ENCODE data around the gene ZIC5. TPM values are rescaled to one million over a fixed set of nuclear protein-coding genes. Genes with fewer than 3 reads are reported as not detected.

The ZIC5 gene
- total and polyA plus RNA-seq, 9 of the 15 experiments (the other 6 are each of a cell fraction or from before 2014, with no cell fraction given): 0.57 to 2.0 (median 1.1) TPM

GRCh38 chr13:99969453-99969918, 2.1 kb downstream of the ZIC5 start:
- H3K9ac ChIP-seq (ENCODE audit: insufficient read depth in 1 of 2, low read depth in 2 of 2, low read length in 2 of 2): peak overlapping the region; percentile 71 to 99; a peak in 3 of 4 replicates
- in situ Hi-C loops (cut with MboI) (no loop called here), intact Hi-C loops (cut with micrococcal nuclease) (no loop called here)
- FAIRE-seq: no peak
- peak overlapping the region; percentile 94 for H2AFZ ChIP-seq (ENCODE audit: low read depth, low read length)
- peak overlapping the region; percentile 84; the same call in 1 of the 3 replicates for H3K27ac ChIP-seq (ENCODE audit: extremely low read depth, low read depth, low read length)
- H3K27me3 ChIP-seq (ENCODE audit: control insufficient read depth in 2 of 2, insufficient read depth in 2 of 2, low read length in 2 of 2): no peaks in the 10 kb centered on the region
- peaks cover 0 to 40% of the 10 kb centered on the region in 2 experiments; a peak in 3 of 5 replicates for H3K4me1 ChIP-seq (replicated peaks in 1 of 2; ENCODE audit: control insufficient read depth in 2 of 2, insufficient read depth in 2 of 2, low read length in 2 of 2)
- DNase-seq (ENCODE audit: extremely low read depth in 1 of 4, low spot score in 3 of 4): peak in 3 of 4 experiments; percentile 12 to 46 (median 20)
- no peaks in the 10 kb centered on the region for H4K20me1 ChIP-seq (replicated peaks; ENCODE audit: control insufficient read depth, insufficient read depth, low read length)
- peak overlapping the region; percentile 84 for H3K4me2 ChIP-seq (ENCODE audit: insufficient read depth, low read length)
- no peaks in the 10 kb centered on the region for H3K9me1 ChIP-seq (ENCODE audit: control insufficient read depth, insufficient read depth, low read length)
- WGBS (ENCODE audit: insufficient coverage, low coverage, missing lambda C conversion rate): 56% methylated on average over 6 of the region's 52 CpGs
- ATAC-seq: peak; percentile 42
- H3K4me3 ChIP-seq: peak overlapping the region; percentile 56
- H3K36me3 ChIP-seq (ENCODE audit: control insufficient read depth, insufficient read depth, low read length): peaks cover 12% of the 10 kb centered on the region; the same call in 1 of the 3 replicates
- CTCF ChIA-PET (ENCODE audit: low intra/inter-chr PET ratio): no interaction called here
- POLR2A ChIA-PET: interaction anchor here (0.7 to 2.7 kb wide), 2 partner anchors 11 to 39 kb away, joined by 3 to 14 read pairs; partner anchors contain the start of gene ZIC2
- H3K79me2 ChIP-seq (ENCODE audit: control insufficient read depth, insufficient read depth, low read length): peaks cover 14% of the 10 kb centered on the region; the same call in 2 of the 3 replicates
- no TSS peak for BruUV-seq (replicated peaks)
- no peaks in the 10 kb centered on the region for H3K9me3 ChIP-seq (replicated peaks; ENCODE audit: control insufficient read depth, insufficient read depth, low read depth, low read length)
- no peak for TF ChIP-seq ZNF318 (IDR thresholded peaks at IDR 0.05; ENCODE audit: borderline replicate concordance in 1 of 2, low read depth in 1 of 2)
- TF ChIP-seq ATF2 (CRISPR knock-in tag; IDR thresholded peaks at IDR 0.05): no peak
- 0 out of 2 replicates have a peak, but pooled peaks have one; percentile 6 for TF ChIP-seq ZFX (CRISPR knock-in tag; IDR thresholded peaks at IDR 0.05)
- TF ChIP-seq JUN (IDR thresholded peaks at IDR 0.05; ENCODE audit: borderline replicate concordance, low read depth, low read length): no peak
- TF ChIP-seq JUN (CRISPR knock-in tag; IDR thresholded peaks at IDR 0.05; ENCODE audit: borderline replicate concordance): no peak
- TF ChIP-seq ZNF785 (CRISPR knock-in tag; IDR thresholded peaks at IDR 0.05): no peak
- no peak for TF ChIP-seq GABPA (tag; conservative IDR thresholded peaks at IDR 0.05; ENCODE audit: low read depth)
- peak; percentile 49; the same call in 1 of the 2 replicates for TF ChIP-seq ZBTB7A (IDR thresholded peaks at IDR 0.05; ENCODE audit: borderline replicate concordance, control insufficient read depth, low read depth, low read length)

Data from K562 (cell line).